K562 (cell line): ENCODE data around the gene ZNF284. TPM values are rescaled to one million over a fixed set of nuclear protein-coding genes. Genes with fewer than 3 reads are reported as not detected.
A peak's percentile ranks its signal among the peaks of the same experiment; 100 is the strongest.

Experiments
- BRCA1 ChIP-seq, 2 experiments: fragments of 450-650 bp in 1 of 2; sonication (generic) in 1 of 2; formaldehyde crosslinking in 1 of 2; IDR thresholded peaks; 2 replicates each; pipeline versions ENCODE4 v1.5.0 to v1.6.1; 2017 to 2020; ENCODE audit warnings: mild to moderate bottlenecking in 1 of 2, missing genetic modification reagents in 1 of 2
- CEBPB ChIP-seq: fragments of 450-650 bp; IDR thresholded peaks from 2 replicates; pipeline ENCODE4 v1.6.1; 2016; ENCODE audit warnings: missing genetic modification characterization, missing compliant biosample characterization
- CTBP1 ChIP-seq: fragments of 450-650 bp; IDR thresholded peaks from 2 replicates; pipeline ENCODE4 v1.6.1; 2016; ENCODE audit warnings: borderline replicate concordance
- E4F1 ChIP-seq: fragments of 250-450 bp; sonication (Bioruptor Pico); IDR thresholded peaks from 2 replicates; pipeline ENCODE4 v1.5.0; 2021; ENCODE audit warnings: mild to moderate bottlenecking, borderline replicate concordance
- HNRNPK ChIP-seq: fragments of 200-400 bp; formaldehyde crosslinking; IDR thresholded peaks from one replicate; pipeline ENCODE4 v1.6.1; 2018; ENCODE audit warnings: mild to moderate bottlenecking, low read depth, low read length; ENCODE audit not compliant: poor library complexity, severe bottlenecking
- KHSRP ChIP-seq: fragments of 450-650 bp; IDR thresholded peaks from 2 replicates; pipeline ENCODE4 v1.6.1; 2017
- NELFE ChIP-seq: IDR thresholded peaks from 2 replicates; pipeline ENCODE4 v1.6.1; 2011; ENCODE audit warnings: mild to moderate bottlenecking; ENCODE audit not compliant: insufficient read depth, insufficient read length
- PHF8 ChIP-seq: fragments of 200-600 bp; sonication (generic); IDR thresholded peaks from 2 replicates; pipeline ENCODE4 v1.6.1; 2012; ENCODE audit warnings: mixed run types, mild to moderate bottlenecking, inconsistent platforms, low read length, moderate library complexity, borderline replicate concordance
- RAD51 ChIP-seq: fragments of 450-650 bp; IDR thresholded peaks from 2 replicates; pipeline ENCODE4 v1.7.1; 2016; ENCODE audit warnings: low read depth, mild to moderate bottlenecking, borderline replicate concordance
- SRSF7 ChIP-seq: fragments of 200-400 bp; formaldehyde crosslinking; optimal IDR thresholded peaks from 2 replicates; pipeline ENCODE3; 2017; ENCODE audit warnings: mild to moderate bottlenecking, low read depth, low read length
- ZNF586 ChIP-seq: fragments of 450-650 bp; formaldehyde crosslinking; conservative IDR thresholded peaks from 2 replicates; pipeline ENCODE4 v1.4.0; 2020; ENCODE audit warnings: mild to moderate bottlenecking, moderate library complexity
- polyA plus RNA-seq, 8 experiments: library from polyadenylated mRNA; depleted of rRNA in 4 of 8; stranded (reverse) in 5 of 8; unstranded in 3 of 8; fragments of >200 nt; fragmentation: Nextera tagmentation in 2 of 8; fragmentation: Illumina TruSeq in 1 of 8; extraction: Ambion mirVana in 2 of 8; extraction: Trizol in 1 of 8; gene quantifications; 2 replicates each; pipeline versions ENCODE4 v1.2.1 to v1.2.3, GENCODE V29; 2011 to 2014; ENCODE audit warnings: inconsistent platforms in 1 of 8, missing spikeins in 1 of 8
- total RNA-seq, 7 experiments: library from RNA; depleted of rRNA in 6 of 7; stranded (reverse); fragments of >200 nt in 6 of 7; fragmentation: Illumina TruSeq in 2 of 7; extraction: Trizol in 2 of 7; gene quantifications; 2 replicates each; pipeline versions ENCODE4 v1.2.1 to v1.2.3, GENCODE V29; 2011 to 2021; ENCODE audit warnings: low replicate concordance in 1 of 7
- TF ChIP-seq, protein P1 (sequence below): sonication (generic); formaldehyde crosslinking; IDR thresholded peaks from 2 replicates; pipeline ENCODE4 v1.8.1; 2022; ENCODE audit warnings: missing genetic modification reagents
- TF ChIP-seq, protein P2 (sequence below), 2 experiments: fragments of 450-650 bp; IDR thresholded peaks; 2 replicates each; pipeline ENCODE4 v1.6.1; 2016; ENCODE audit warnings: mild to moderate bottlenecking in 2 of 2, borderline replicate concordance in 1 of 2, low read depth in 1 of 2, moderate library complexity in 1 of 2
- TF ChIP-seq, protein P3 (sequence below): fragments of 250-450 bp; sonication (Bioruptor Pico); IDR thresholded peaks from 2 replicates; pipeline ENCODE4 v1.8.0; 2021; ENCODE audit warnings: borderline replicate concordance, mild to moderate bottlenecking, moderate library complexity; ENCODE audit not compliant: poor library complexity, severe bottlenecking

Gene ZNF284
- total and polyA plus RNA-seq, 9 of the 15 experiments (the other 6 are each of a cell fraction or from before 2014, with no cell fraction given): 0.07 to 0.24 (median 0.20) TPM

DNA sequence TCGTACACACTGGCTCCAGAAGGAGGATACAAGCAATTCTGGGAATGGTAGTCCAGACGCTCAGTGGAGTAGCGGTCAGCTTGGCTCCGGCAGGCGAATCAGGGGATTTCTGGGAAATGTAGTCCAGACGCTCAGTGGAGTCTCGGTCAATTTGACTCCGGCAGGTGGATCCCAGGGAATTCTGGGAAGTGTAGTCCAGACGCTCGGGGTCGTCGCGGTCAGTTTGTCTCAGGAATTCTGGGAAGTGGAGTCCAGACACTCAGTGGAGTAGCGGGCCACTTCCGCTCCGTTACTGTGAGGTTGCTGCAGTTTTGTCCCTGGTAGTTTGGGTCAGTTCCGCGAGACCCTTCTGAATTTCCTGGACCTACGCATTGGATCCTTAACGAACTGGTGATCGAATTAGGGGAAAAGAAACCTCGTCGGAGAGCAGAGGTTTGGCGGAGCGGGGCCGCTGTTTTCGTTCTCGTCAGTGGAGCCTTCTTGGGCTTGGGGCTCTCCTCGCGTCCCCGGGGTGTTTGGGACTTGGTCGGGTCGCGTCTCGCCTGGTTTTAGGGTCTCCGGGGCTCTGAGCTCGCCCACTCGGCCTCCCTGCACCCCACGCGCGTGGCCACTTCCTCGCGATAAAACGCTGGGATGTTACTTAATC, 41.3 kb downstream of the ZNF284 start, which contains the start of gene ZNF225 (continued):
- TF ChIP-seq E4F1 (no peak), NELFE (no peak), ZNF586 (CRISPR knock-in tag) (no peak), BRCA1 (IDR thresholded peaks at IDR 0.05) (no peak), BRCA1 (CRISPR knock-in tag; IDR thresholded peaks at IDR 0.05) (no peak), KHSRP (no peak), CEBPB (tag) (no peak), RAD51 (no peak), PHF8 (peak; percentile 85; the same call in 1 of the 2 replicates), HNRNPK (no peak), CTBP1 (no peak), SRSF7 (no peak)
- TF ChIP-seq, protein P1, sequence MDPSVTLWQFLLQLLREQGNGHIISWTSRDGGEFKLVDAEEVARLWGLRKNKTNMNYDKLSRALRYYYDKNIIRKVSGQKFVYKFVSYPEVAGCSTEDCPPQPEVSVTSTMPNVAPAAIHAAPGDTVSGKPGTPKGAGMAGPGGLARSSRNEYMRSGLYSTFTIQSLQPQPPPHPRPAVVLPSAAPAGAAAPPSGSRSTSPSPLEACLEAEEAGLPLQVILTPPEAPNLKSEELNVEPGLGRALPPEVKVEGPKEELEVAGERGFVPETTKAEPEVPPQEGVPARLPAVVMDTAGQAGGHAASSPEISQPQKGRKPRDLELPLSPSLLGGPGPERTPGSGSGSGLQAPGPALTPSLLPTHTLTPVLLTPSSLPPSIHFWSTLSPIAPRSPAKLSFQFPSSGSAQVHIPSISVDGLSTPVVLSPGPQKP (CRISPR knock-in tag): no peak
- TF ChIP-seq, protein P2, sequence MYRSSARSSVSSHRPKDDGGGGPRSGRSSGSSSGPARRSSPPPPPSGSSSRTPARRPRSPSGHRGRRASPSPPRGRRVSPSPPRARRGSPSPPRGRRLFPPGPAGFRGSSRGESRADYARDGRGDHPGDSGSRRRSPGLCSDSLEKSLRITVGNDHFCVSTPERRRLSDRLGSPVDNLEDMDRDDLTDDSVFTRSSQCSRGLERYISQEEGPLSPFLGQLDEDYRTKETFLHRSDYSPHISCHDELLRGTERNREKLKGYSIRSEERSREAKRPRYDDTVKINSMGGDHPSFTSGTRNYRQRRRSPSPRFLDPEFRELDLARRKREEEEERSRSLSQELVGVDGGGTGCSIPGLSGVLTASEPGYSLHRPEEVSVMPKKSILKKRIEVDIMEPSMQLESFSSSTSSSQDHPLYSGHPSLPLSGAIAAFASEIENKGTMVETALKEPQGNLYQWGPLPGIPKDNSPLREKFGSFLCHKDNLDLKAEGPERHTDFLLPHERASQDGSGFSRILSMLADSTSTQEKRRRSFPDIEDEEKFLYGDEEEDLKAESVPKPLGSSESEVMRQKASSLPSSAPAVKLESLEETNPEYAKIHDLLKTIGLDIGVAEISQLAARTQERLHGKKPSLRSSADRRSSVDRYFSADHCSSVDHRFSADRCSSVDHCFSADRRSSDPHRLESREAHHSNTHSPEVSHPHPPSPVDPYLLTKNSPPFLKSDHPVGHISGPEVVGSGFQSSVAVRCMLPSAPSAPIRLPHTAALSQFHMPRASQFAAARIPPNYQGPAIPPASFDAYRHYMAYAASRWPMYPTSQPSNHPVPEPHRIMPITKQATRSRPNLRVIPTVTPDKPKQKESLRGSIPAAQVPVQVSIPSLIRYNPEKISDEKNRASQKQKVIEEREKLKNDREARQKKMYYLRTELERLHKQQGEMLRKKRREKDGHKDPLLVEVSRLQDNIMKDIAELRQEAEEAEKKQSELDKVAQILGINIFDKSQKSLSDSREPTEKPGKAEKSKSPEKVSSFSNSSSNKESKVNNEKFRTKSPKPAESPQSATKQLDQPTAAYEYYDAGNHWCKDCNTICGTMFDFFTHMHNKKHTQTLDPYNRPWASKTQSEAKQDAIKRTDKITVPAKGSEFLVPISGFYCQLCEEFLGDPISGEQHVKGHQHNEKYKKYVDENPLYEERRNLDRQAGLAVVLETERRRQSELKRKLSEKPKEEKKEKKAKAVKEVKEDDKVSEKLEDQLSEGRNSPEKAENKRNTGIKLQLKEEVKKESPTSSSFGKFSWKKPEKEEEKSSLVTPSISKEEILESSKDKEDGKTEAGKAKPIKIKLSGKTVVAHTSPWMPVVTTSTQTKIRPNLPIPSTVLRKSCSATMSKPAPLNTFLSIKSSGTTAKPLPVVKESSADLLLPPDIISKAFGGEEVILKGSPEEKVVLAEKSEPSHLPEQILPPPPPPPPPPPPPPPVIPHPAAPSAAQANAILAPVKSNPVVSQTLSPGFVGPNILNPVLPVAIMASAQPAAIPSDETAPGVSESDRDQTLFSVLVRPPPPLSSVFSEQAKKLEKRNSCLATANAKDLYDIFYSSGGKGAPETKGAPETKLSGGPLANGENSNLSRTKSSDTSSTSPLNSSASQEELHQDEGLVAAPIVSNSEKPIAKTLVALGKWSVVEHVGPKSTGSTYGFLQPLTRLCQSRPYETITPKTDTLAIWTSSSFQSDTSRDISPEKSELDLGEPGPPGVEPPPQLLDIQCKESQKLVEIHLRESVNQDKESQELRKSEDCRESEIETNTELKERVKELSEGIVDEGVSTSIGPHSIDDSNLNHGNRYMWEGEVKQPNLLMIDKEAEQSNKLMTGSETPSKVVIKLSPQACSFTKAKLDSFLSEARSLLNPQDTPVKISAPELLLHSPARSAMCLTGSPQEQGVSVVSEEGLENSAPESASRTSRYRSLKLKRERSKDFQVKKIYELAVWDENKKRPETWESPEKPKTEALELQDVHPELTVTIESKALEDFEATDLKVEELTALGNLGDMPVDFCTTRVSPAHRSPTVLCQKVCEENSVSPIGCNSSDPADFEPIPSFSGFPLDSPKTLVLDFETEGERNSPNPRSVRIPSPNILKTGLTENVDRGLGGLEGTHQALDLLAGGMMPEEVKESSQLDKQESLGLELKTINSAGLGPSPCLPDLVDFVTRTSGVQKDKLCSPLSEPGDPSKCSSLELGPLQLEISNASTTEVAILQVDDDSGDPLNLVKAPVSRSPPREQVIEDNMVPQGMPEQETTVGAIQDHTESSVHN (IDR thresholded peaks at IDR 0.05; ENCODE audit: borderline replicate concordance in 1 of 2, low read depth in 1 of 2): no peak
- TF ChIP-seq, protein P3, sequence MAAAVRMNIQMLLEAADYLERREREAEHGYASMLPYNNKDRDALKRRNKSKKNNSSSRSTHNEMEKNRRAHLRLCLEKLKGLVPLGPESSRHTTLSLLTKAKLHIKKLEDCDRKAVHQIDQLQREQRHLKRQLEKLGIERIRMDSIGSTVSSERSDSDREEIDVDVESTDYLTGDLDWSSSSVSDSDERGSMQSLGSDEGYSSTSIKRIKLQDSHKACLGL (CRISPR knock-in tag): no peak
